ENCODE measurements around the gene RNF112. TPM values are rescaled to one million over a fixed set of nuclear protein-coding genes. Genes with fewer than 3 reads are reported as not detected.

RNF112 gene
- total and polyA plus RNA-seq, 2 of the 13 experiments (the other 11 are each of a cell fraction or from before 2014, with no cell fraction given) = 0.05 TPM; not detected in 1

GRCh38 chr17:19433255-19433654 is 22.2 kb downstream of the RNF112 start:
- H3K27me3 ChIP-seq (ENCODE audit: control insufficient read depth in 1 of 2, insufficient read depth in 2 of 2, low read length in 2 of 2) = peaks cover 0 to 11% of the 10 kb centered on the region in 2 experiments; a peak in 3 of 5 replicates
- H3K9ac ChIP-seq (ENCODE audit: insufficient read depth, low read depth, low read length) = no peak overlapping the region
- ATAC-seq (no peak), FAIRE-seq (no peak), DNase-seq (ENCODE audit: low spot score) (no peak)
- H3K9me3 ChIP-seq (ENCODE audit: low read length) = no peaks in the 10 kb centered on the region
- H2AFZ ChIP-seq (ENCODE audit: low read length) = no peak overlapping the region
- no peaks in the 10 kb centered on the region for H3K4me1 ChIP-seq (ENCODE audit: insufficient read depth, low read length)
- CTCF ChIA-PET (ENCODE audit: low intra/inter-chr PET ratio, low total read pairs) = no interaction called here
- no peaks in the 10 kb centered on the region for H4K20me1 ChIP-seq (ENCODE audit: insufficient read depth, low read length)
- H3K4me2 ChIP-seq (ENCODE audit: low read depth, low read length) = no peak overlapping the region
- 28% methylated on average over 5 of the region's 5 CpGs for WGBS (ENCODE audit: low lambda C conversion rate)
- no peak overlapping the region for H3K4me3 ChIP-seq (replicated peaks in 1 of 3; ENCODE audit: insufficient read depth in 1 of 3, low read depth in 2 of 3, low read length in 3 of 3)
- POLR2A ChIA-PET = no interaction called here
- H3K79me2 ChIP-seq (ENCODE audit: insufficient read depth, low read length) = no peaks in the 10 kb centered on the region
- no peaks in the 10 kb centered on the region for H3K36me3 ChIP-seq (replicated peaks in 1 of 2; ENCODE audit: control insufficient read depth in 1 of 2, insufficient read depth in 2 of 2, low read length in 2 of 2)
- in situ Hi-C loops (cut with HindIII; ENCODE audit: extremely low pct_ligation_motif_present, low pct_unique_long_range_greater_than_20kb) = no loop called here
- intact Hi-C loops (cut with micrococcal nuclease; ENCODE audit: unreplicated experiment) = no loop called here
- no peak overlapping the region for H3K27ac ChIP-seq (ENCODE audit: extremely low read length, insufficient read depth, low read length)
- BruUV-seq (replicated peaks) = no TSS peak
- TF ChIP-seq JARID2 (CRISPR knock-in tag; IDR thresholded peaks at IDR 0.05; ENCODE audit: insufficient replicate concordance) (no peak), SALL2 (CRISPR knock-in tag; IDR thresholded peaks at IDR 0.05) (no peak), FOSL2 (CRISPR knock-in tag; IDR thresholded peaks at IDR 0.05) (no peak), LRRFIP1 (CRISPR knock-in tag; conservative IDR thresholded peaks at IDR 0.05) (no peak), NFYB (CRISPR knock-in tag; IDR thresholded peaks at IDR 0.05) (no peak), SAP130 (CRISPR knock-in tag; IDR thresholded peaks at IDR 0.05; ENCODE audit: low read depth) (no peak), TOE1 (CRISPR knock-in tag; IDR thresholded peaks at IDR 0.05) (no peak), GMEB2 (CRISPR knock-in tag; IDR thresholded peaks at IDR 0.05; ENCODE audit: low read depth) (no peak), MLXIP (CRISPR knock-in tag; IDR thresholded peaks at IDR 0.05; ENCODE audit: borderline replicate concordance) (no peak), ZNF274 (CRISPR knock-in tag; IDR thresholded peaks at IDR 0.05) (no peak), ZXDC (CRISPR knock-in tag; IDR thresholded peaks at IDR 0.05) (no peak), ZNF629 (CRISPR knock-in tag; conservative IDR thresholded peaks at IDR 0.05) (no peak), SMARCE1 (IDR thresholded peaks at IDR 0.05; ENCODE audit: borderline replicate concordance) (no peak), NR2C2 (CRISPR knock-in tag; IDR thresholded peaks at IDR 0.05; ENCODE audit: borderline replicate concordance) (no peak), NONO (IDR thresholded peaks at IDR 0.05) (no peak), NONO (CRISPR knock-in tag; conservative IDR thresholded peaks at IDR 0.05) (no peak), ELF3 (CRISPR knock-in tag; IDR thresholded peaks at IDR 0.05) (no peak), HDAC2 (CRISPR knock-in tag; IDR thresholded peaks at IDR 0.05) (no peak)

Measured in HepG2 (cell line).